ENCODE data around the gene MYOZ2.

- TF ChIP-seq CTCF (conservative IDR thresholded peaks at IDR 0.05) (no peak), ZFX (IDR thresholded peaks at IDR 0.05) (no peak)
These were observed 13.5 kb downstream of the MYOZ2 start for GRCh38 chr4:119149110-119149509.
